Dedifferentiated amniotic fluid mesenchymal stem cell (primary cell): ENCODE measurements around the gene DVL1.

Experiments used
- DNase-seq: peaks from one replicate; pipeline ENCODE4 v3.0.0-alpha.2; 2016; ENCODE audit errors: extremely low spot score

DVL1 gene

GRCh38 chr1:1342061-1342562 is 7.1 kb downstream of the DVL1 start:
- DNase-seq: no peak

GRCh38 chr1:1341549-1342021 is 7.6 kb downstream of the DVL1 start:
- no peak for DNase-seq

- no peak for DNase-seq
Observed at GRCh38 chr1:1340791-1341548, 8.2 kb downstream of the DVL1 start.

GRCh38 chr1:1340185-1340584 is 9.0 kb downstream of the DVL1 start:
- no peak for DNase-seq

- no peak for DNase-seq
Observed at GRCh38 chr1:1338278-1338677, 10.9 kb downstream of the DVL1 start.

GRCh38 chr1:1337793-1338147 is 11.4 kb downstream of the DVL1 start:
- no peak for DNase-seq

- DNase-seq: no peak
Observed at GRCh38 chr1:1336931-1337792, 12.1 kb downstream of the DVL1 start.

GRCh38 chr1:1336446-1336845 is 12.8 kb downstream of the DVL1 start:
- DNase-seq: no peak

- DNase-seq: no peak
Observed at GRCh38 chr1:1335792-1336248, 13.4 kb downstream of the DVL1 start.

GRCh38 chr1:1335283-1335682 is 13.9 kb downstream of the DVL1 start:
- no peak for DNase-seq

- DNase-seq: no peak
Observed at GRCh38 chr1:1334835-1335234, 14.4 kb downstream of the DVL1 start.

- no peak for DNase-seq
Observed at GRCh38 chr1:1333551-1334241, 15.5 kb downstream of the DVL1 start.

GRCh38 chr1:1332774-1333480 is 16.3 kb downstream of the DVL1 start:
- DNase-seq: no peak

- no peak for DNase-seq
Observed at GRCh38 chr1:1332031-1332755, 17.0 kb downstream of the DVL1 start.

GRCh38 chr1:1331068-1331965 is 17.9 kb downstream of the DVL1 start, which contains the start of gene TAS1R3:
Gene TAS1R3, plus strand, starts transcription at chr1:1331280. Its CDS starts 66 bp downstream, at chr1:1331346.
- DNase-seq: no peak

- DNase-seq: peak; percentile 22
Observed at GRCh38 chr1:1330366-1331067, 18.7 kb downstream of the DVL1 start.

- DNase-seq: no peak
Observed at GRCh38 chr1:1329304-1330210, 19.7 kb downstream of the DVL1 start.

GRCh38 chr1:1328254-1328653 is 21.0 kb downstream of the DVL1 start:
- DNase-seq: no peak
